Mammary epithelial cell (primary cell): Measurements from ENCODE around the gene PROSER2.

Source experiments
- CTCF ChIP-seq, 2 donors: IDR thresholded peaks in 1 of 2; conservative IDR thresholded peaks in 1 of 2; 2 replicates each; pipeline ENCODE4 v1.5.1; 2011 to 2012; ENCODE audit warnings: inconsistent platforms in 2 of 2, low read length in 2 of 2, mild to moderate bottlenecking in 2 of 2, control low read depth in 1 of 2, low read depth in 1 of 2; ENCODE audit not compliant: insufficient read depth in 1 of 2; ENCODE audit errors: extremely low read depth in 1 of 2
- EZH2 ChIP-seq: IDR thresholded peaks from 2 replicates; pipeline ENCODE4 v1.6.1; 2012; ENCODE audit warnings: low read length, inconsistent platforms, borderline replicate concordance

- TF ChIP-seq CTCF (conservative IDR thresholded peaks at IDR 0.05 in 1 of 2, IDR thresholded peaks at IDR 0.05 in 1 of 2; ENCODE audit: extremely low read depth in 1 of 2, insufficient read depth in 1 of 2, low read depth in 1 of 2, low read length in 2 of 2) (no peak), EZH2 (no peak)
These were observed 28.6 kb upstream of the PROSER2 start for GRCh38 chr10:11794566-11794965.
